DMS79 (cell line): Measurements from ENCODE around the gene MRPL33.

Experiments
- DNase-seq: peaks from one replicate; lab custom pipeline; 2025; lab: John Stamatoyannopoulos, UW

Gene MRPL33

DNA sequence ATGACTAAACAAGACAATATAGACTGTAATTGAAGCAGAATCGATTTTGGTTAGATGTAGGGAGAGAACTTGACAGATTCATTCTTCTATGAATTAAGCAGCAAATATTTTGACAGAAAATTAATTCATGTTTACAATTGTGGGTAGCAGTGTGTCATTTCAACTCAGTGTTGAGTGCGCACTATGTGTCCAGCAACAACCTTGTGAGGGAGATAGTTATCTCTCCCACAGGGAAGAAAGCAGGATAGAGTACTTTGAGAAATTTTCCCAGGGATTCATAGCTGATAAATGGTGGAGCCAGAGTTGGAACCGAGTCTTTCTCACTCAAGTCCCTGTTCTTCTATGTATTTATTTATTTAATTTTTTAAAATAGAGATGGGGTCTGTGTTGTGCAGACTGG is 5.2 kb downstream of the MRPL33 start:
- DNase-seq, result no peak

GRCh38 chr2:27779417-27780055 is 8.0 kb downstream of the MRPL33 start:
- no peak for DNase-seq

DNA sequence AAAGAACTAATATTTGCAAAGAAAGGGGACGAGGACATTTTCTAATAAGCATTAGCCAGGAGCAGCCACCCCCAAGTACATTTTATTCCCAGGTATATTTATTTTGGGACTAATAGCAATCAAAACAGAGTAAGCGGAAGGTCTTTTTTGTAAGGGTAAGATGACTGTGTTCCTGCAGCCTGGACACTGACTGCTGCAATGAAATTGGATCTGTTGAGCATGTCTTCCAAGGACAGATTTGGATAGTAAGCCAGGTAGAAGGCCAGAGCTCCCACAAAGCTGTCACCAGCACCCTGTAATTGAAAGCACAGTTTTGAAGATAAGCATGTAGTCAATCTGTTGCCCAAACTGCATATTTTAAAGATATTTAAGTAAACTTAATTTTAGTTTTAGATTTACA is 10.0 kb downstream of the MRPL33 start:
- no peak for DNase-seq

GRCh38 chr2:27782701-27783100 is 11.2 kb downstream of the MRPL33 start:
- DNase-seq, result no peak

DNA sequence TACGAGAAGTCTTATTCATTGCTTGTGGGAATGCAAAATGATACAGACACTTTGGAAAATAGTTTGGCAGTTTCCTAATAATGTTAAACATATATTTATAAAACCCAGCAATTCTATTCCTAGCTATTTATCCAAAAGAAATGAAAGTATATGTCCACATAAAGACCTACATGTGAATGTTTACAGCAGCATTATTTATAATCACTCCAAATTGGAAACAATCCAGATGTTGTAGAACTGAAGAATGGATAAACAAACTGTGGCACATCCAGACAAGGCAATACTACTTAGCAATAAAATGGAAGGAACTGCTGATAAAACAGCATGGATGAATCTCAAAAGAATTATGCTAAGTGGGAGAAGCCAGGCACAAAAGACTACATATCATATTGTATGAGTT is 19.3 kb downstream of the MRPL33 start:
- no peak for DNase-seq

DNA sequence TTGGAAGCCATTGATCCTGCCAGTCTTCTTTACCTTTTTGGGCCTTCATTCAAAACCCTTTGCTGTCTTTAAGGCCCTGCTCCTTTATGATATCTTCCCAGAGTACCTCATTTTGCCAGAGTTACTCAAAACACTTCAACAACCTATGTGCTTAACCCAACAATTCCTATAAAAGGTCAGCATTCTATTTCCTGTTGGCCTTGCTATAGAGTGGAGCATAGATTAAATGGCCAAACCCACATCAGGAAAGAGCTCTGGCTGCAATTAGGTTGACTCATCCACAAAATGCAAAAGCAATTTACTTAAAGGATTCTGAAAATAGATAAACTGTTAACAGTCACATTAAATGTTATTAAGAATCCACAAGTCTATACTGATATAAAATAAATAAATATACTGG is 21.2 kb downstream of the MRPL33 start:
- DNase-seq, result no peak

GRCh38 chr2:27795093-27795834 is 23.7 kb downstream of the MRPL33 start:
- no peak for DNase-seq

- DNase-seq, result no peak
These were observed 24.4 kb downstream of the MRPL33 start for GRCh38 chr2:27795868-27796277.

DNA sequence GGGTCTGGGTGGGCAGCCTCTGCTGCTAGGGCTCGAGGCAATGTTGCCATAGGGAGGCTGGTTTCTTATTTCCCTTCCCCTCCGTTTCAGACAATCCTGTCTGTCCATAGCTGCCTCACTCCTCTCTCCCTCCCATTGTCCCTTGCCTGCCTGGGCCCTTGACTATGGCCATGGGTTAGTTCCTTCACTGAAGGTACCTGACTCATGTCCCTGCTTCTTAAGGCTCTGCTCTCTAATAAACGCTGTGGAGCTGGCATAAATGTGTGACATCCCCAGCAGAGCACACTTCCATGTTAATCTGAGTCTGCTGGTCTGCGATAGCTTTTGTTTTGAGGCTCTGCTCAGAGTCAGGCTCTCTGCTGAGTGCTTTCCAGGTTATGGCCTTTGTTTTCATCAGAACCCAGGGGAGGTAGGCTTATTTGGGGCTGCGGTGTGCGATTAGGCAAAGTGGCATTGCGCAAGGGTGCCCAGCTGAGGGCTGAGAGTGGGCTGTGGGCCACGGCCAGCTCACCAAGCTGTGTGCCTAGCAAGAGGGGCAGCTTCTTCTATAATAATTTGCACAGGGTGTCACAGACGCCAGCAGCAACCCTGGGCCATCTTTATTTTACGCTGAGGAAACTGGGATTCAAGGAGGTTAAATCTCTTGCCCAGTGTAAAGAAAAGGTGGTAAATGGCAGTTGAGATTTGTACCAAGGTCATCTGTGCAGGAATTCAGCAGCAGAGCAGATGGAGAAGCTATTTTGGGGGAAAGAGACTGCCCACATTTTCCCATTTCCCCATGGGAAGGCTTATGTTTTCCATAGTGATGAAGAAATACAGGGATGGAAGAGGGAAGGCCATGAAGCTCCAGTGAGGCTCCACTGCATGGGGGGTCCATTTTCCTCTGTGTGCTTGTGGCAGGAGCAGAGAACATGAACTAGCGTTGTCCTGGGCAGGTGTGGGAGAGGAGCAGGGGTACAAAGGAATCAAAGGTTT is 25.6 kb downstream of the MRPL33 start:
- DNase-seq, result no peak

- DNase-seq, result no peak
These were observed 26.3 kb downstream of the MRPL33 start for GRCh38 chr2:27797841-27798240.

DNA sequence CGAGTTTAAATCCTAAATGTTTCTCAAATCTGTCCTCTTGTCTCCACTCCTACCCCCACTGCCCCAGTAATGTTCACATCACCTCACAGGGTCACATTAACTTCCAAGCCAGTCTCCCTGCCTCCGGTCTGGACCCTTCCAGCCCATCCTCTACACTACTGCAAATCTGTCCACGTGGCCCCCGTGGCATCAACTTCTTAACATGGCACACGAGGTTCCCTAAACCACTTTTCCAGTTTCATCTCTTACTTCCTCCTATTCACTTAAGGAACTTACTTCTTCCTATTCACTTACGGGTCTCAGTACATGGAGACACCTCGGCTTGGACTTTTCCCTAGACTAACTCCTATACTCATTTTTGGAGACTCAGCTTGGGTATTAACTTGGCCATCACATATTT is 27.0 kb downstream of the MRPL33 start:
- no peak for DNase-seq

GRCh38 chr2:27798948-27799645 is 27.6 kb downstream of the MRPL33 start:
- DNase-seq, result no peak

DNA sequence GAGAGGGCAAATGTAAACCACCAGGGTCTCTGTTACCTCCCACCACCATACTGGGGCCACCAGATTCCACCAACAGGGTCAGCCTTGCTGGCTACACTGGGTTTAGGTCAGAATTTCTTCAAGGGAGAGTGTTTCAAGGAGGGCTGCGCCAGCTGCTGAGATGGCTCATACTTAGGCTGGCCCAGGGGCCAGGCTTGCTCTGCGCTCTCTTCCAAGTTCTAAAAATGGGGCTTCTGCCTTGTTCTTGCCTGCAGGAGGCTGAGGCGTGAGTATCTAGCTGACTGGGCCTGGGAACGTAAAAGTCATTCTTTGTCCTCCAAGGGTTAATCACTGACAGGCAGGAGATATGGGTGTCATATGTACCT is 28.1 kb downstream of the MRPL33 start:
- no peak for DNase-seq

DNA sequence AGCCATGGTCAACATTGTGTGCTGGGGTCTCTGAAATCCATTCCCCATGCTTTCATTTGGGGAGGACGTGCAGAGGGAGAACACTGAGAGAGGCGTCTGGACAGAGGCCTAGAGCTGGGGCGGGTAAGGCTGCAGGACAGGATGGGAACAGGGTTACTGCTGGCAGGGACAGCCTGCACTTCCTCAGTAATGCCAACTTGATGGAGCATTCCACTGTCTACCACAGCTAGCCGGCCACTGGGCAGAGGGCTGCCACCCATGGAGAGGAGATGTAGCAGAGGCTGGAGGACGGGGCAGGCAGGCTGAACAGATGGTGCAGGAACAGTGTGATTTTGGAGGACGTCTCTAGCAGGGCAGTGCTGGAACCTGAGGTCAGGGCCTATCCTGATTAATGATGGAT is 29.3 kb downstream of the MRPL33 start:
- no peak for DNase-seq

DNA sequence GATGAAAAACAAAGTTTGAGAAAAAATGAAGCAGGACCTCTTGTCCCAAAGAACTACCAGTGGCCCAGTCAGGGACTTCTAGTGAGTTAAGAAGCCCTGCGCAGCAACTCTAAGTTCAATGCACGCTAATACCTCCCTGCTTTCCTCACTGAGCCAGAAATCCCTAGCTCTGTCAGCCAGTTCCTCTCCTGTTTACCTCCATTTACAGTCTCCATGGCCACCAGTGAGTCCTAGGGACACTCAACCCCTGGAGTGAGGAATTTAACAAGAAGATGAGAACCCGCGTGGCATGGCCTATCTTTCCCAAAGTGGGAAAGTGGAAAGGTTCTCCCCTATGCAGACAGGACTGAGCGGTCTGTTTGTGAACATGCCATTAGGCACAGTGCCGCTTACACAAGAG is 31.0 kb downstream of the MRPL33 start:
- DNase-seq, result no peak

DNA sequence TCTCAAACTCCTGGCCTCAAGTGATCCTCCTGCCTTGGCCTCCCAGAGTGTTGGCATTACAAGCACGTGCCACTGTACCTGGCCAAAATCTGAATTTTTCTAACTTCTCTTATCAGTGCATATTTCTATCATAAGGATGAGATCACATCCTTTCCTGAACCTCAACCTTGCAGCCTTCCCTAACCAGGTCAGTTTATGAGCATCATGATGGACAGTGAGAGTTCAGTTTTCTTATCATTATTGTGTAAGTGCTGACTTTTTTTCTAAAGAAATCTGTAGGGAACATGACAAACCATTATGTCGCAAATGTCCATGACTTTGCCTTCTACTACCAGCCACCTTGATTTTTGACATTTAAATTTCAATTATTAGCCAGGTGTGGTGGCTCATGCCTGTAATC is 31.5 kb downstream of the MRPL33 start:
- DNase-seq, result no peak

DNA sequence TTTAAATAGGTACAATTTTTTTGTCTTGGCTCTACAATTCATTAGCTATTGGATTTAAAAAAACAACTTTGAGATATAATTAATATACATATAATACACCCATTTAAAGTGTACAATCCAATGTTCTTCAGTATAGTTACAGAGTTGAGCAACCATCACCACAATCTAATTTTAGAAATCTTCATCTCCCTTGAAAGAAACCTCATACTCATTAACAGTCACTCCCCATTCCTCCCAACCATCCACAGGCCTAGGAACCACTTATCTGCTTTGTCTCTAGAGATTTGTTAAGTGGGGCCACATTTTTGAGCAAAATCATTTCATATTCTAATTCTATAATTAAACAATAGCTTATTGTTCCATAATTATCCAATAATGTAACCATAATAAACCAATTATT is 32.6 kb downstream of the MRPL33 start:
- no peak for DNase-seq

DNA sequence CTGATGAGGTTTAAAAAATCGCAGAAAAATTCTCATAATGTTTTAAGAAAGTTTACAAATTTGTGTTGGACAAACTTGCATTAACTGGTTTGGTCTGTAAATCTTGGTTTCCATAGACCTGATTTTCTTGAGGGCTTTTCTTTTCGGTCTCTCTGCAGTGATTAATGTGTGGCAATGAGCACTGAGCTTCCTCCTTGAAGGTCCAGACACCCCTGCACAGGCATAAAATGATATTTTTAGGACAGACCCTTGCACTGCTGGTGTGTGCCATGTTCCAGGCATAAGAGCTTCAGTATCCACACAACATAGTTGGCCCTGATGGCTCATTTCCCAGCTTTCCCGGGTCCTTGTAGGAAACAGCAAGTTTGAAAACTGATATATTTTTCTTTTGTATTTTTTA is 33.7 kb downstream of the MRPL33 start:
- no peak for DNase-seq

GRCh38 chr2:27806311-27807059 is 35.0 kb downstream of the MRPL33 start:
- no peak for DNase-seq

- DNase-seq, result no peak
These were observed 36.0 kb downstream of the MRPL33 start for GRCh38 chr2:27807476-27807875.

DNA sequence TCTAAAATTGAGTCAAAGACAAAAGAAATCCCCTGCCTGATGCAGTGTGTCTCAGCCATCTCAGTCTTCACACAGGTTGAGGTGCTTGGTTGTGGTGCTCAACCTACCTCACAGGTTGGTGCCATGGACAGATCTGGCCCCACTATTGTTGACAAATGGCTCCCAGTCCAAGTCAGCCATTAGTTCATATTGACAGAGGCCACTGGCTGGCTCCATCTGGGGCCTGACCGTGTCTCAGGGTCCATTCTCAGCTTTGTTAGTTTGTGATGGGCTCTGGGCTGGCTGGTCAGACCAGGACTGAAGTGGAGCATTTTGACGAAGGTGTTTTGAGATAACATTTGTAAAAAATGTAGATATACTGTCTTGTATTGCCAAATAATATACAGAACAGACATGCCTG is 36.9 kb downstream of the MRPL33 start:
- no peak for DNase-seq

- no peak for DNase-seq
These were observed 37.5 kb downstream of the MRPL33 start for GRCh38 chr2:27808984-27809383.
